Measurements from ENCODE around the gene NLRP3. TPM values are rescaled to one million over a fixed set of nuclear protein-coding genes. Genes with fewer than 3 reads are reported as not detected.

NLRP3 gene
- total RNA-seq, 1 donor from 2014 or later = 0.66 TPM

DNA sequence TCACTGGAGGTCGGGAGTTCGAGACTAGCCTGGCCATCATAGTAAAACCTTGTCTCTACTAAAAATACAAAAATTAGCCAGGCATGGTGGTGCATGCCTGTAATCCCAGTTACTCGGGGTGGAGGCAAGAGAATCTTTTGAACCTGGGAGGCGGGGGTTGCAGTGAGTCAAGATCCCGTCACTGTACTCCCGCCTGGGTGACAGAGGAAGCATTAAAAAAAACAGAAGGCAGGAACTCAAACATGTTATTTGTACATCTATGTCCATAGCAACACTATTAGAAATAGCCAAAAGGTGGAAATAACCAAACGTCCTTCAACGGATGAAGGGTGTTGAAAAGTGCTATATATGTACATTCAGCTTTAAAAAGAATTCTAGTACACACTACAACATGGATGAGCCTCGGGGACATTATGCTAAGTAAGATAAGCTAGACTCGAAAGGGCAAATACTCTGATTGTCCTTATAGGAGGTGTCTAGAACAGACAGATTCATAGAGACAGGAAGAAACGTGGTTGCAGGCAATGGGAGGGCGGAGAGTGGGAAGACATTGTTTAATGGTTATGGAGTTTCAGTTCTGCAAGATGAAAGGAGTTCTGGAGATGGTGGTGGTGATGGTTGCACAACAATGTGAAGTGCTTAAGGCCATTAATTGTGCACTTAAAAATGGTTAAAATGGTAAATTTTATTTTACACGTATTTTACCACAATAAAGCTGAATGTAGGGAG, 19.2 kb downstream of the NLRP3 start:
- Histone ChIP-seq H3K4me3 (no peak overlapping the region), H3K9me3 (replicated peaks) (no peaks in the 10 kb centered on the region), H3K27ac (replicated peaks) (no peak overlapping the region), H3K4me1 (no peaks in the 10 kb centered on the region), H3K36me3 (no peaks in the 10 kb centered on the region), H3K27me3 (ENCODE audit: low read depth) (peaks cover 43% of the 10 kb centered on the region)
- TF ChIP-seq, protein P1, sequence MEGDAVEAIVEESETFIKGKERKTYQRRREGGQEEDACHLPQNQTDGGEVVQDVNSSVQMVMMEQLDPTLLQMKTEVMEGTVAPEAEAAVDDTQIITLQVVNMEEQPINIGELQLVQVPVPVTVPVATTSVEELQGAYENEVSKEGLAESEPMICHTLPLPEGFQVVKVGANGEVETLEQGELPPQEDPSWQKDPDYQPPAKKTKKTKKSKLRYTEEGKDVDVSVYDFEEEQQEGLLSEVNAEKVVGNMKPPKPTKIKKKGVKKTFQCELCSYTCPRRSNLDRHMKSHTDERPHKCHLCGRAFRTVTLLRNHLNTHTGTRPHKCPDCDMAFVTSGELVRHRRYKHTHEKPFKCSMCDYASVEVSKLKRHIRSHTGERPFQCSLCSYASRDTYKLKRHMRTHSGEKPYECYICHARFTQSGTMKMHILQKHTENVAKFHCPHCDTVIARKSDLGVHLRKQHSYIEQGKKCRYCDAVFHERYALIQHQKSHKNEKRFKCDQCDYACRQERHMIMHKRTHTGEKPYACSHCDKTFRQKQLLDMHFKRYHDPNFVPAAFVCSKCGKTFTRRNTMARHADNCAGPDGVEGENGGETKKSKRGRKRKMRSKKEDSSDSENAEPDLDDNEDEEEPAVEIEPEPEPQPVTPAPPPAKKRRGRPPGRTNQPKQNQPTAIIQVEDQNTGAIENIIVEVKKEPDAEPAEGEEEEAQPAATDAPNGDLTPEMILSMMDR (IDR thresholded peaks at IDR 0.05; ENCODE audit: borderline replicate concordance) = no peak
- DNase-seq = no peak
- intact Hi-C loops (cut with micrococcal nuclease) = no loop called here

DNA sequence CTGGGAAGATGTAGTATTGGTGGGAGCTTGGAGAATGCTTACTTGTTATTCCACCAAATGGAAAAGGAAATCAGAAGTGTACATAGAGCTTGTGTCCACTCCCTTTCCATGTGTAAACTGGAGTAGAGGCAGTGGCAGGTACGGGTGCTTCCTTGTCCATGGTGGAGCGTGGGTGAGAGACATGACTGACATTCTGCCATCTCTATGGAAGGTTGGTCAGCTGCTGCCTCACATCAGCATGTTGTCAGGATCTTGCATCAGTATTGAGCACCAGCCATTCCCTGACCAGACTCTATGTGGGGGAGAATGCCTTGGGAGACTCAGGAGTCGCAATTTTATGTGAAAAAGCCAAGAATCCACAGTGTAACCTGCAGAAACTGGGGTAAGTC, 19.8 kb downstream of the NLRP3 start:
- Histone ChIP-seq H3K4me3 (no peak overlapping the region), H3K27ac (replicated peaks) (no peak overlapping the region), H3K36me3 (no peaks in the 10 kb centered on the region), H3K27me3 (ENCODE audit: low read depth) (peaks cover 42% of the 10 kb centered on the region), H3K9me3 (replicated peaks) (no peaks in the 10 kb centered on the region), H3K4me1 (no peaks in the 10 kb centered on the region)
- intact Hi-C loops (cut with micrococcal nuclease) = no loop called here
- TF ChIP-seq, protein P1 (IDR thresholded peaks at IDR 0.05; ENCODE audit: borderline replicate concordance) = no peak
- no peak for DNase-seq

DNA sequence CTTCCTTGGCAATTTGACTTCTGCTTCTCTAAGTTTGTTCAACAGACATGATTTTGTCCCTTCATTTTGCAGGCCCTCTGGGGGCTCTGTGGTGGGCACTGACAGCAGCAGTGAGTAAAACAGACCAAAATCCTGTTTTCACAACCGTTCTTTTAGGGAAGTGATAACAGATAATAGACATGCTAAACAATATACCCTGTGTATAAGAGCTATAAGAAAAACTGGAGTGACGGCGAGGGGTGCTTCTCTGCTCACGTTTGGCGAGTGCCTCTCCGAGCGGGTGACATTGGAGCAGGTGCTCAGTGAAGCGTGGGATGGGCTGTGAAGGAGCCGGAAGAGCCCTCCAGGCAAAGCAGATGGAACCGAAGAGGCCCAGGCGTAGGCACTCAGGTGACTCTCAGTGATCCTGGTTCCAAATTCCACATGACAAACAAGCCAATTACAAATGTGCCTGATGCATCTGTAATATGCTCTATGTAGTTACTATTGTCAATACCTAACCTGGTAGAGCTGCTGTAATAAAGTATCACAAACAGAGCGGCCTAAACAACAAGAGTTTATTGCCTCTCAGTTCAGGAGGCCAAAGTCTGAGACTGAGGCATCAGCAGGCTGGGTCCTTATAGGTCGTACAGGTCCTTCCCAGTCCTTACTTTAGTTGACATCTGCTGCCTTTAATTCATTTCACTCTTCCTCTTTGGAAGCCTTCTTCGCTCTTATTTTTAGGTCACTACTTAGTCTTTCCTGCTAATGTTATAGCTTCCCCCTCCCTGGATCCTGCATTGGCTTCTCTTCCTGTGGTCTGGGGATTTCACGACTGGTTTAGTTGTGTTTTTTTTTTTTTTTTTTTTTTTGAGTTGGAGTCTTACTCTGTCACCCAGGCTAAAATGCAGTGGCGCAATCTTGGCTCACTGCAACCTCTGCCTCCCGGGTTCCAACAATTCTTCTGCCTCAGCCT, 21.9 kb downstream of the NLRP3 start:
- Histone ChIP-seq H3K4me3 (no peak overlapping the region), H3K36me3 (no peaks in the 10 kb centered on the region), H3K4me1 (no peaks in the 10 kb centered on the region), H3K27me3 (ENCODE audit: low read depth) (peaks cover 46% of the 10 kb centered on the region), H3K9me3 (replicated peaks) (no peaks in the 10 kb centered on the region), H3K27ac (replicated peaks) (no peak overlapping the region)
- DNase-seq = no peak
- TF ChIP-seq, protein P1 (IDR thresholded peaks at IDR 0.05; ENCODE audit: borderline replicate concordance) = no peak
- intact Hi-C loops (cut with micrococcal nuclease) = no loop called here

DNA sequence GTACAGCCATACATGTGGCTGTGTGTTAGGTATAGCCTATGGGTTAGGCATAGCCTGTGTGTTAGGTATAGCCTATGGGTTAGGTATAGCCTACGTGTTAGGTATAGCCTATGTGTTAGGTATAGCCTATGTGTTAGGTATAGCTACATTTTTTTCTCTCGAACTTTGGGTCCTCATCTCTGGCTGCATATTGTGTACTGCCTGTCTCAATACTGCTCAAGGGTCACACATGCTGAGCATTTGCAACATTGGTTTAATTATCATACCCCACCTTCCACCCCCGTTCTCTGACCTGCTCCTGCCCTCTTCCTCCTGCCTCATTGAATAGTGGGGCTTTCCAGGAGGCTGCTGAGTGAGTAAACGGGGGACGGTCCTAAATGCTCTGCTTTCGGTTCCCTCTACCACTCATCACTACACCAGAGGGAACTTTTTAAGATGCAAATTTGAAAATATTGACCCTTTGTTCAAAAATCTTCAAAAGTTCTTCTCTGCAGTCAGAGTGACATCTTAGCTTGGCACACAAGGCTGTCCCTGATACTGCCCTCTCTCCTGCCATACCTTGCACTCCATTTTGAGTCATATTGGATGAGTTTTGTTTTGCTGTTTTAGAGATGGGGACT, 24.1 kb downstream of the NLRP3 start:
- Histone ChIP-seq H3K27me3 (ENCODE audit: low read depth) (peaks cover 41% of the 10 kb centered on the region), H3K27ac (replicated peaks) (no peak overlapping the region)
- intact Hi-C loops (cut with micrococcal nuclease) = no loop called here

DNA sequence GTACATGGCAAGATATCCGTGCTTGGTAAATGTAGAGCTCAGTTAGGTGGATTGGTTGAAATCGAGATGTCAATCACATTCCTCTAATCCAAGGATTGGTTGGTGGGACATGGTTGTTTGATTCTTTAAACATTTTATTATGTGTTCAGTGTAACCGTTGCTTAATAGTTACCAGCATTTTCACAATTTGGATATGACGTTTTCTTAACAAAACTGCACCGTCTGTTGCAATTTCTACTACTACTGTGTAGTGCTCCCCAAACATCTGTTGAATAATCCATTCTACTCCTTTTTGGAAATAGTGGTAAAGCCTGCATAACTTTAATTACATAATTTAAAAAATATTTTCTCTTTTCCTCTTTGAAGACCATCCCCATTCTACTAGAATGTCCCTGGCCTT, 25.6 kb downstream of the NLRP3 start:
- H3K4me3 ChIP-seq = no peak overlapping the region
- no peak overlapping the region for H3K27ac ChIP-seq (replicated peaks)
- no peaks in the 10 kb centered on the region for H3K4me1 ChIP-seq
- H3K36me3 ChIP-seq = no peaks in the 10 kb centered on the region
- TF ChIP-seq, protein P1 (IDR thresholded peaks at IDR 0.05; ENCODE audit: borderline replicate concordance) = no peak
- H3K27me3 ChIP-seq (ENCODE audit: low read depth) = peaks cover 34% of the 10 kb centered on the region
- no peak for DNase-seq
- no peaks in the 10 kb centered on the region for H3K9me3 ChIP-seq (replicated peaks)
- intact Hi-C loops (cut with micrococcal nuclease) = no loop called here

More for the DNA sequence above, 24.1 kb downstream of the NLRP3 start:
- no peak for DNase-seq
- no peaks in the 10 kb centered on the region for H3K4me1 ChIP-seq
- no peaks in the 10 kb centered on the region for H3K9me3 ChIP-seq (replicated peaks)
- no peak overlapping the region for H3K4me3 ChIP-seq
- TF ChIP-seq, protein P1 (IDR thresholded peaks at IDR 0.05; ENCODE audit: borderline replicate concordance) = no peak
- no peaks in the 10 kb centered on the region for H3K36me3 ChIP-seq

Data from left ventricle myocardium inferior (tissue), 1 donor.